Lung (tissue), 12 donors: ENCODE measurements around the gene PIEZO1. TPM values are rescaled to one million over a fixed set of nuclear protein-coding genes. Genes with fewer than 3 reads are reported as not detected.

Experiments used
- ATAC-seq: fragments of 200-7000 bp; cut with Tn5 transposase; one replicate; pipeline ENCODE4 v1.9.1; 2020; ENCODE audit warnings: moderate number of reproducible peaks; ENCODE audit not compliant: insufficient read depth, low FRiP score
- DNase-seq, 3 donors: peaks; one replicate each; pipeline ENCODE4 v3.0.0-alpha.2; 2013 to 2017
- H3K27ac ChIP-seq, 2 donors: one replicate each; pipeline ENCODE4 v1.5.1; 2013; ENCODE audit warnings: mild to moderate bottlenecking in 2 of 2, moderate library complexity in 2 of 2, control low read depth in 1 of 2, inconsistent platforms in 1 of 2, low read depth in 1 of 2, low read length in 1 of 2
- H3K27me3 ChIP-seq, 3 donors: one replicate each; pipeline ENCODE4 v1.5.1; 2013; ENCODE audit warnings: low read length in 2 of 3; ENCODE audit not compliant: control insufficient read depth in 3 of 3, insufficient read depth in 3 of 3
- H3K36me3 ChIP-seq, 4 donors: one replicate each; pipeline ENCODE4 v1.5.1; 2013; ENCODE audit warnings: low read length in 4 of 4, mild to moderate bottlenecking in 1 of 4, moderate library complexity in 1 of 4; ENCODE audit not compliant: control insufficient read depth in 4 of 4, insufficient read depth in 4 of 4
- H3K4me1 ChIP-seq, 5 donors: one replicate each; pipeline ENCODE4 v1.5.1; 2013; ENCODE audit warnings: low read length in 5 of 5, mild to moderate bottlenecking in 2 of 5, moderate library complexity in 1 of 5; ENCODE audit not compliant: control insufficient read depth in 5 of 5, insufficient read depth in 5 of 5
- H3K4me3 ChIP-seq: one replicate; pipeline ENCODE4 v1.5.1; 2013; ENCODE audit warnings: mild to moderate bottlenecking, control low read depth, moderate library complexity
- H3K9ac ChIP-seq, 2 donors: one replicate each; pipeline ENCODE4 v1.5.1; 2013; ENCODE audit warnings: low read length in 2 of 2, control low read depth in 1 of 2; ENCODE audit not compliant: insufficient read depth in 1 of 2
- H3K9me3 ChIP-seq, 4 donors: one replicate each; pipeline ENCODE4 v1.5.1; 2013; ENCODE audit warnings: low read length in 3 of 4, mild to moderate bottlenecking in 1 of 4, moderate library complexity in 1 of 4; ENCODE audit not compliant: control insufficient read depth in 4 of 4, insufficient read depth in 3 of 4
- WGBS, 2 donors: extraction: QIAGEN DNeasy Blood & Tissue Kit; methylation state at CpG; one replicate each; pipeline ENCODE4 v1.1.7; 2013; 5-methylcytosine and 5-hydroxymethylcytosine counted together
- polyA plus RNA-seq, 2 donors: library from polyadenylated mRNA; stranded (reverse); fragments of 200-250 nt; gene quantifications; one replicate each; pipeline ENCODE4 v1.2.1, GENCODE V29; 2013
- total RNA-seq, 2 donors: library from RNA; depleted of rRNA in 1 of 2; stranded (reverse); fragments of >200 nt in 1 of 2; gene quantifications; one replicate each; pipeline ENCODE4 v1.2.1, GENCODE V29; 2014 to 2021
- TF ChIP-seq, protein P1 (sequence below): IDR thresholded peaks from 2 replicates; pipeline ENCODE4 v1.5.1; 2012; ENCODE audit warnings: mild to moderate bottlenecking; ENCODE audit errors: control extremely low read depth, extremely low read depth
- donor health status: control.
- donor health status: control.
- donor health status: Bipolar disorder and iron deficiency.
- donor health status: healthy.
- donor health status: DM: yes; HTN: yes; CAD: no.

PIEZO1 gene
- total and polyA plus RNA-seq, 4 donors: 113 to 207 (median 190) TPM

- H3K27ac ChIP-seq: no peak overlapping the region
- H3K36me3 ChIP-seq: peaks cover 0 to 41% (median 5%) of the 10 kb centered on the region in 4 donors
- H3K27me3 ChIP-seq: no peaks in the 10 kb centered on the region
- 85 to 93% methylated on average over 16 to 24 of the region's 24 CpGs for WGBS, 2 donors
- DNase-seq (no peak), ATAC-seq (no peak)
- H3K9ac ChIP-seq: no peak overlapping the region
- TF ChIP-seq, protein P1, sequence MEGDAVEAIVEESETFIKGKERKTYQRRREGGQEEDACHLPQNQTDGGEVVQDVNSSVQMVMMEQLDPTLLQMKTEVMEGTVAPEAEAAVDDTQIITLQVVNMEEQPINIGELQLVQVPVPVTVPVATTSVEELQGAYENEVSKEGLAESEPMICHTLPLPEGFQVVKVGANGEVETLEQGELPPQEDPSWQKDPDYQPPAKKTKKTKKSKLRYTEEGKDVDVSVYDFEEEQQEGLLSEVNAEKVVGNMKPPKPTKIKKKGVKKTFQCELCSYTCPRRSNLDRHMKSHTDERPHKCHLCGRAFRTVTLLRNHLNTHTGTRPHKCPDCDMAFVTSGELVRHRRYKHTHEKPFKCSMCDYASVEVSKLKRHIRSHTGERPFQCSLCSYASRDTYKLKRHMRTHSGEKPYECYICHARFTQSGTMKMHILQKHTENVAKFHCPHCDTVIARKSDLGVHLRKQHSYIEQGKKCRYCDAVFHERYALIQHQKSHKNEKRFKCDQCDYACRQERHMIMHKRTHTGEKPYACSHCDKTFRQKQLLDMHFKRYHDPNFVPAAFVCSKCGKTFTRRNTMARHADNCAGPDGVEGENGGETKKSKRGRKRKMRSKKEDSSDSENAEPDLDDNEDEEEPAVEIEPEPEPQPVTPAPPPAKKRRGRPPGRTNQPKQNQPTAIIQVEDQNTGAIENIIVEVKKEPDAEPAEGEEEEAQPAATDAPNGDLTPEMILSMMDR: no peak
- H3K4me1 ChIP-seq: peaks cover 0 to 31% (median 0%) of the 10 kb centered on the region in 5 donors
- no peaks in the 10 kb centered on the region for H3K9me3 ChIP-seq
- no peak overlapping the region for H3K4me3 ChIP-seq
These were observed 43.7 kb upstream of the PIEZO1 start for GRCh38 chr16:88828711-88829110.

GRCh38 chr16:88827727-88828126 lies 42.7 kb upstream of the PIEZO1 start:
- TF ChIP-seq, protein P1: no peak
- Histone ChIP-seq H3K9ac (no peak overlapping the region), H3K4me1 (peaks cover 0 to 31% (median 0%) of the 10 kb centered on the region in 5 donors), H3K27me3 (no peaks in the 10 kb centered on the region), H3K36me3 (peaks cover 0 to 43% (median 5%) of the 10 kb centered on the region in 4 donors), H3K4me3 (no peak overlapping the region), H3K27ac (no peak overlapping the region), H3K9me3 (no peaks in the 10 kb centered on the region)
- DNase-seq (no peak), ATAC-seq (no peak)
- WGBS, 2 donors: 94% methylated on average over 21 of the region's 21 CpGs

DNA sequence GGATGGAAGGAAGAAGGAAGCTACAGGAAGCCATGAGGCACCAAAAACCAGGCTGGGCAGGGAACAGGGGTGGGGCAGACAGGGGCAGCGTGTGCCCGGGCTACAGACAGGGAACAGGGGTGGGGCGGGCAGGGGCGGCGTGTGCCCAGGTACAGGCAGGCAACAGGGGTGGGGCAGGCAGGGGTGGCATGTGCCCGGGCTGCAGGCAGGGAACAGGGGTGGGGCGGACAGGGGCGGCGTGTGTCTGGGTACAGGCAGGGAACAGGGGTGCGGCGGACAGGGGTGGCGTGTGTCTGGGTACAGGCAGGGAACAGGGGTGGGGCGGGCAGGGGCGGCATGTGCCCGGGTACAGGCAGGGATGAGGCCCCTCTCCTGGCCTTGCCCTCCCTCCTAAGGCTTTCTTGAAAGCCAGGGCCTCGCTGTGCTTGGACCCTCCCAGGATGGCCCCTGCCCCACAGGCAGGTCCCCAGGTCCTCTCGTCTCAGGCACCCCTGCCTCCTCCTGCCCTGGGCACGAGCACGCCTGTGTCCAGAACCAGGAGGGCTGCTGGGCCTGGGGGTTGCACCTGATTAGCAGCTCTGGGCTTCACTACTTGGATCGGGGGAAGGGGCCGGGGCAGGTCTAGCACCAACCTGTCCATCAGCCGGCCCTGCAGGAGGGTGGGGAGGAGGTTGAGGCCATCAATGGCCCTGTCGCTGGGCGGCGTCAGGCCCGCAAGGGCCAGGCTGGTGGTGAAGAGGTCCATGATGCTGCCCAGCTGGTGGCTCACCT lies 41.2 kb upstream of the PIEZO1 start:
- Histone ChIP-seq H3K4me3 (no peak overlapping the region), H3K36me3 (peaks cover 0 to 53% (median 8%) of the 10 kb centered on the region in 4 donors), H3K9ac (no peak overlapping the region), H3K27me3 (no peaks in the 10 kb centered on the region), H3K4me1 (peaks cover 0 to 31% (median 0%) of the 10 kb centered on the region in 5 donors), H3K9me3 (no peaks in the 10 kb centered on the region), H3K27ac (no peak overlapping the region)
- TF ChIP-seq, protein P1: no peak
- no peak for ATAC-seq
- whole genome bisulfite sequencing, 2 donors: 92 to 97% methylated on average over 26 of the region's 26 CpGs
- DNase-seq: no peak
